Endothelial cell of umbilical vein (primary cell): ENCODE results near the gene BICD2.

Experiments used
- CTCF ChIP-seq, 2 donors: IDR thresholded peaks; 1 replicate in 1 of 2; 2 replicates in 1 of 2; pipeline ENCODE4 v1.5.1; 2011; ENCODE audit warnings: low read length in 2 of 2, mild to moderate bottlenecking in 2 of 2, moderate library complexity in 2 of 2, control low read depth in 1 of 2, inconsistent platforms in 1 of 2, low read depth in 1 of 2; ENCODE audit not compliant: insufficient read depth in 1 of 2; ENCODE audit errors: extremely low read depth in 1 of 2
- EZH2 ChIP-seq: IDR thresholded peaks from 2 replicates; pipeline ENCODE4 v1.6.1; 2012; ENCODE audit warnings: borderline replicate concordance, low read depth, mild to moderate bottlenecking, moderate library complexity, low read length, inconsistent platforms; ENCODE audit not compliant: severe bottlenecking
- JUN ChIP-seq: IDR thresholded peaks from 2 replicates; pipeline ENCODE4 v1.6.1; 2011; ENCODE audit warnings: borderline replicate concordance, low read depth; ENCODE audit not compliant: insufficient read length, insufficient read depth
- MYC ChIP-seq: IDR thresholded peaks from one replicate; pipeline ENCODE4 v1.6.1; 2011; ENCODE audit warnings: mild to moderate bottlenecking, low read depth, low read length
- POLR2A ChIP-seq: IDR thresholded peaks from 2 replicates; pipeline ENCODE4 v1.6.1; 2012; ENCODE audit warnings: low read depth, mild to moderate bottlenecking, control low read depth, low read length
- POLR2AphosphoS5 ChIP-seq: IDR thresholded peaks from 2 replicates; pipeline ENCODE4 v1.6.1; 2012; ENCODE audit warnings: low read depth, mild to moderate bottlenecking, control low read depth, low read length, moderate library complexity; ENCODE audit not compliant: insufficient read depth

- TF ChIP-seq CTCF (IDR thresholded peaks at IDR 0.05; ENCODE audit: extremely low read depth in 1 of 2, insufficient read depth in 1 of 2, low read depth in 1 of 2, low read length in 2 of 2) (no peak), POLR2AphosphoS5 (no peak), POLR2A (no peak), JUN (no peak), EZH2 (no peak), MYC (no peak)
Measured at GRCh38 chr9:92749071-92749933, 15.3 kb downstream of the BICD2 start.
